Retinal pigment epithelial cell (primary cell): Measurements from ENCODE around the gene RAB11FIP4.

Experiments used
- DNase-seq: peaks from one replicate; pipeline ENCODE4 v3.0.0-alpha.2; 2010; ENCODE audit warnings: low read depth
- H3K4me3 ChIP-seq: 2 replicates; pipeline ENCODE4 v1.5.1; 2011; ENCODE audit warnings: mild to moderate bottlenecking, low read length, control low read depth, moderate library complexity
- TF ChIP-seq, protein P1 (sequence below): conservative IDR thresholded peaks from 2 replicates; pipeline ENCODE4 v1.5.1; 2011; ENCODE audit warnings: low read depth, low read length, control low read depth, inconsistent platforms

The RAB11FIP4 gene

DNA sequence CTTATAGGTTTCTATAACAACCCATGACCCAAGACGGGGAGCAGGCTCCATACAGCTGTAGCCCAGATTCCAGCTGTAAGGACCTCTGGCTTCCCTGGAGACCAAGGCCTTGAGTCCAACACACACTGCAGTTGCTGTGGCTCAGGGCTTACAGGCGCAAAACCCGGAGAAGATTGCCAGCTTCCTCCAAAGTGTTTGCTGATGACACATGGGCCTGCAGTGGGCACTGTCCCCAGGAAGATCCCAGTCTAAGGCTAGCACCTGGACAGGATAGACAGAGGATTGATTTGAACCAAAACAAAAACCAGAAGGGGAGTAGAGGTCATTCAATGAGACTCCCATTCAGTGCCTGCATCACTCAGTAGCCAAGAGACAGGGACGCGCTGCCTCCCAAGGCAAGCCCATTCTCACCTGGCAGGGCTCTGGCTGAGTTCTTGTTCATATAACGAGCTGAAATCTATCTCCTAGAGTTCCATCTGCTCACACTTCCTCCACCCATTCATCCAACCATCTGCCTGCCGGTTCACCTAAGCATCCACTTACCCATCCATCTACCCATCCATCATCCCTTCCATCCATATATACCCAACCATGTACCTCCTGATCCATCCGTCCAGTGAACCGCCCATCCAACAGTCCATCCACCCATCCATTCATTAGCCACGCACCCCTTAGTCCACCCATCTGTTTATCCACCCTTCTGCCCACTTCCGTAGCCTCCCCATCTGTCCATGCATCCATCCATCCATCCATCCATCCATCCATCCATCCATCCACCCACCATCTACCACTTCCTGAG lies 10.2 kb downstream of the RAB11FIP4 start:
- TF ChIP-seq, protein P1, sequence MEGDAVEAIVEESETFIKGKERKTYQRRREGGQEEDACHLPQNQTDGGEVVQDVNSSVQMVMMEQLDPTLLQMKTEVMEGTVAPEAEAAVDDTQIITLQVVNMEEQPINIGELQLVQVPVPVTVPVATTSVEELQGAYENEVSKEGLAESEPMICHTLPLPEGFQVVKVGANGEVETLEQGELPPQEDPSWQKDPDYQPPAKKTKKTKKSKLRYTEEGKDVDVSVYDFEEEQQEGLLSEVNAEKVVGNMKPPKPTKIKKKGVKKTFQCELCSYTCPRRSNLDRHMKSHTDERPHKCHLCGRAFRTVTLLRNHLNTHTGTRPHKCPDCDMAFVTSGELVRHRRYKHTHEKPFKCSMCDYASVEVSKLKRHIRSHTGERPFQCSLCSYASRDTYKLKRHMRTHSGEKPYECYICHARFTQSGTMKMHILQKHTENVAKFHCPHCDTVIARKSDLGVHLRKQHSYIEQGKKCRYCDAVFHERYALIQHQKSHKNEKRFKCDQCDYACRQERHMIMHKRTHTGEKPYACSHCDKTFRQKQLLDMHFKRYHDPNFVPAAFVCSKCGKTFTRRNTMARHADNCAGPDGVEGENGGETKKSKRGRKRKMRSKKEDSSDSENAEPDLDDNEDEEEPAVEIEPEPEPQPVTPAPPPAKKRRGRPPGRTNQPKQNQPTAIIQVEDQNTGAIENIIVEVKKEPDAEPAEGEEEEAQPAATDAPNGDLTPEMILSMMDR = no peak
- no peak overlapping the region for H3K4me3 ChIP-seq

DNA sequence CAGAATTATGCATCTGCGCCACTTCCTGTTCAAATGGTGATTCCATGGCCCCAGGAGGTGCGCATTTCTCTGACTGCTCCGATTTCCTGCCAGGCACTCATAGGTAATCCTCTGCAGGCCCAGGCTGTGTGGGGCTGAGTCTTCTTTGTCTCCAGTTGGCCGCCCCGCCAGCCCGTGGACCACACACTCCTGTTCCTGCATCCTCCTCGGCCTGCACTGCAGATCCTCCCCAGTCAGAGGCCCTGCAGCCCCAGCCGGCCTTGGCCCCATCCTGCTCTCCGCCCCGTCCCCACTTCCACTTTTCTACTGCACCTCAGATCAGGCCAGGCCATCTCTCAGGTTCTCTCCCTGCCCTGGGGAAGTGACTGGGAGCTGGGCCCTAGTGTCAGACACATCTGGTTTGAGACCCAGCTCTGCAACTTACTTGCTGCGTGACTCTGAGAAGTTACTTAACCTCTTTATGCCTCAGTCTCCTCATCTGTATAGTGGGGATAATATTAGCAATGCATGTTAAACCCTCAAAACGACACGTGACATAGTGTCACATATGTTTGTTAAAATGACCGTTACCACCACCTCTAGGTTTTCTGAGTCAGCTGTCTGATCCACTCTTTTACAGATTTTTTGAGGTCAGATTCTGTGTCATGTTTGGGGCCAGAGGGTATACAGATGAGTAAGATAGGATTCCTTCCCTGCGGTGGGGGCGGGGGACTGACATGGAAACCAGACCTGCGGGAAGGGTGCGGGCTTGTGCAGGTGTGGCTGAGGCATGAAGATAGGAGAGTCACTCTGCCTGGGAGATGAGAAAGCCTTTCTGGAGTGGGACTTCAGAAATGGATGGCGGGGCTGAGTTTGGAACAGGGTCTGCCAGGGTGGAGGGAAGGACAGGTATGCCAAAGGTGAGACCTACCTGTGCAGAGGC lies 12.8 kb downstream of the RAB11FIP4 start:
- no peak for DNase-seq
- TF ChIP-seq, protein P1 = no peak

More for the DNA sequence above, 10.2 kb downstream of the RAB11FIP4 start:
- DNase-seq = no peak

DNA sequence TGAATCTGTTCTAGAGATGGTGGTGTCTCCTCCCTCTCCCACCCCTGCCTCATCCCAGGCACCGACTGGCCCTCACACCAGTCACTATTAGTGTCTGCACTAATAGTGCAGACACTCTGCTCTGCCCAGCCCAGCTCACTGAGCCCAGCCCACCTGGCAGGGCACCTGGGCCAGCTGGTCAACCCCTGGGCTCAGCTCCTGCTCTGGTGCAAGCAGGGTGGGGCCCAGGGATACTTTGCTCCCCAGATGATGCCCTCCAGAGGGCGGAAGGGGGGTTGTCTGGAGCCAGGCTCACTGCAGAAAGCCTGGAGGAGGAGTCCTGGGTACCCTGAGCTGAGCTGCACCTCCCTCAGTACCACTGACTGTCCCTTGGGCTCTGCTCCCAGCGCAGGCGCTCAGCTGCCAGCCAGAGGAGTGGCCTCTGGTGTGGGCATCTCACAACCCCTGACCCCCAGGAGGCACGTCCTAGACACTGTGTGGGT lies 14.5 kb downstream of the RAB11FIP4 start:
- TF ChIP-seq, protein P1 = no peak
- no peak for DNase-seq
- no peak overlapping the region for H3K4me3 ChIP-seq

More for the DNA sequence above, 12.8 kb downstream of the RAB11FIP4 start:
- H3K4me3 ChIP-seq = no peak overlapping the region

DNA sequence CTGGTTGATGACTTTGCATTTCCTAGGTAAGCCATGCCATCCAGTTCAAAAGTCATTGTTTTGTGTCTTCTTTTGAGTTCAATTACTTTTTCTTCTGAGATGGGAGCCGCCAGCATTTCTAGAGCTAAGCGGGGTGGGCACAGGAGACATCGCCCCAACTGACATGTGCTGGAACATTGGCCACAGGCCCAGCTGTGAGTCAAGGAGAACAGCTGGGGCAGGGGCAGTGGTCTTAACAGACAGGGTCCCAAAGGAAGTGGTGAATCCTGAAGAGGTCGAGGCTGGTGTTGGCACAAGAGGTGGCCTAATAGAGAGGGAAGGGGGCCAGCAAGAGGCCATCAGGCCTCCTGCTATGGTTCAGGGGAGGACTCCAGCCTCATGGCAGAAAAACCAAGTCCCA lies 17.1 kb downstream of the RAB11FIP4 start:
- no peak overlapping the region for H3K4me3 ChIP-seq
- no peak for DNase-seq
- TF ChIP-seq, protein P1 = no peak

DNA sequence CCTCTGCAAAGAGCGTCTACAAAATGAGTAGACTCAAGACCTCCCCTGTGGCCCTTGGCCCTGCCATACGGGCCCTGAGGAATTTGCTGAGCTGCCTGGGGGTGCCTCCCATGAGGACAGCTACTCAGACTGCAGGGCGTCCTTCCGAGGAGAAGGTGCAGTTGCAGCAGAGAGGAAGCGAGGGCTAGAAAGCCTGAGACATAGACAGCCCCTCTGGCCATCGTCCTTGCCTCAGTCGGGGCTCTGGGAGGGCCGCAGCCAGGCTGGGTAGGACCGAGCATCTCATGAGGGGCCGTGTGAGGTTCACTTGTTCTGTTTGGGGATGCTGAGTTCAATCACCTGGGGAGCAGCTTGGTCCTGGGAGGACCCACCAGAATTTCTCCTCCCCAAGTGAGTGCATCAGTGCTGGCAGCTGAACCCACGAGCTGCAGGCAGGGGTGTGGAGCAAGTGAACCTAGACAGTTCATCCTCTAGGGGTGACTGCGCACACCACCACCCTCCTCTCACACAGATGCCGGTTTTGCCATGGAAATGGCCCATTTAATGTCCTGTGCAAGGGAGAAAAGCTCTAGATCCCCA lies 20.3 kb downstream of the RAB11FIP4 start:
- DNase-seq = no peak
- no peak overlapping the region for H3K4me3 ChIP-seq
- TF ChIP-seq, protein P1 = no peak

DNA sequence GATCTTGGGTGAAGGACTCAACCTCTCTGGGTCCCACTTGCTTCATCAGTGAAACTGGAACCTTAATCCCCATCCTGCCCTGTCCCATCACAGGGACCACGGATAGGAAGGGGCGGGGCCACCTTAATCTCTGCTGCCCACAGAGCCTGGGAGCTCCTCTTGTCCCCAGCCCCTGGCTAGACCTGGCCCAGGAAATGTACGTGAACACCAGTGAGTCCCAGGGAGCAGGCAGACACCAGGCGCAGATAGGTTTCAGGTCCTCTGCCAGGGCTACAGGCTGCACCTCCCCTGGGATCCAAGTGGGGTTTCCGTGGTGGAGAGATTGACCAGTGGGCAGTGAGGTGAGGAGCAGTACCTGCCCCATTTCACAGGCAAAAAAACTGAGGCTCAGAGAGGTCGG lies 21.0 kb downstream of the RAB11FIP4 start:
- no peak overlapping the region for H3K4me3 ChIP-seq
- TF ChIP-seq, protein P1 = no peak
- no peak for DNase-seq
